DOHH2 (cell line): ENCODE measurements around the gene CSTA.

Experiments used
- H3F3A ChIP-seq: fragments of 200-600 bp; sonication (generic), shearing (Covaris generic); 2 replicates; pipeline ENCODE4 v1.6.0; 2016; ENCODE audit warnings: antibody characterized with exemption, mild to moderate bottlenecking; ENCODE audit not compliant: control insufficient read depth, insufficient read depth
- H3K27ac ChIP-seq: fragments of 200-600 bp; sonication (generic); 2 replicates; pipeline ENCODE4 v1.5.1; 2014; ENCODE audit warnings: low read depth, mild to moderate bottlenecking, low read length, moderate library complexity
- H3K27me3 ChIP-seq: fragments of 200-600 bp; sonication (generic); 2 replicates; pipeline ENCODE4 v1.6.1; 2014; ENCODE audit warnings: mild to moderate bottlenecking, low read length, mixed read lengths; ENCODE audit not compliant: control insufficient read depth
- H3K36me3 ChIP-seq: fragments of 200-600 bp; sonication (generic); 2 replicates; pipeline ENCODE4 v1.6.1; 2014; ENCODE audit warnings: mild to moderate bottlenecking, low read length, moderate library complexity, mixed read lengths; ENCODE audit not compliant: control insufficient read depth
- H3K4me1 ChIP-seq: fragments of 200-600 bp; sonication (generic); 2 replicates; pipeline ENCODE4 v1.6.1; 2014; ENCODE audit warnings: mild to moderate bottlenecking, low read length, mixed read lengths; ENCODE audit not compliant: control insufficient read depth
- H3K4me2 ChIP-seq: fragments of 200-600 bp; sonication (generic); 2 replicates; pipeline ENCODE4 v1.6.0; 2014; ENCODE audit warnings: mild to moderate bottlenecking, low read length, moderate library complexity
- H3K4me3 ChIP-seq: fragments of 200-600 bp; sonication (generic); 2 replicates; pipeline ENCODE4 v1.5.1; 2014; ENCODE audit warnings: mild to moderate bottlenecking, low read length, mixed read lengths
- H3K79me2 ChIP-seq: fragments of 200-600 bp; sonication (generic); 2 replicates; pipeline ENCODE4 v1.6.1; 2014; ENCODE audit warnings: mild to moderate bottlenecking, low read length, mixed read lengths; ENCODE audit not compliant: control insufficient read depth
- H3K9me2 ChIP-seq: fragments of 200-600 bp; sonication (generic); replicated peaks from 2 replicates; pipeline ENCODE4 v1.6.1; 2014; ENCODE audit warnings: mild to moderate bottlenecking, low read length, mixed read lengths; ENCODE audit not compliant: control insufficient read depth
- H3K9me3 ChIP-seq: fragments of 200-600 bp; sonication (generic); 2 replicates; pipeline ENCODE4 v1.6.1; 2014; ENCODE audit warnings: antibody characterized with exemption, low read length, mixed read lengths; ENCODE audit not compliant: control insufficient read depth, insufficient read depth
- H4K20me1 ChIP-seq: fragments of 200-600 bp; sonication (generic); 2 replicates; pipeline ENCODE4 v1.6.0; 2014; ENCODE audit warnings: low read depth, mild to moderate bottlenecking, antibody characterized with exemption, low read length, moderate library complexity; ENCODE audit not compliant: control insufficient read depth, insufficient read depth
- EZH2phosphoT487 ChIP-seq: fragments of 200-600 bp; sonication (generic); IDR thresholded peaks from 2 replicates; pipeline ENCODE4 v1.6.1; 2017; ENCODE audit warnings: borderline replicate concordance, mild to moderate bottlenecking, antibody characterized with exemption, low read length, moderate library complexity, mixed read lengths
- TF ChIP-seq, protein P1 (sequence below): fragments of 200-600 bp; sonication (generic); IDR thresholded peaks from one replicate; pipeline ENCODE4 v1.5.1; 2014; ENCODE audit warnings: antibody characterized with exemption, mild to moderate bottlenecking, low read depth, low read length; ENCODE audit not compliant: poor library complexity, severe bottlenecking

The CSTA gene

DNA sequence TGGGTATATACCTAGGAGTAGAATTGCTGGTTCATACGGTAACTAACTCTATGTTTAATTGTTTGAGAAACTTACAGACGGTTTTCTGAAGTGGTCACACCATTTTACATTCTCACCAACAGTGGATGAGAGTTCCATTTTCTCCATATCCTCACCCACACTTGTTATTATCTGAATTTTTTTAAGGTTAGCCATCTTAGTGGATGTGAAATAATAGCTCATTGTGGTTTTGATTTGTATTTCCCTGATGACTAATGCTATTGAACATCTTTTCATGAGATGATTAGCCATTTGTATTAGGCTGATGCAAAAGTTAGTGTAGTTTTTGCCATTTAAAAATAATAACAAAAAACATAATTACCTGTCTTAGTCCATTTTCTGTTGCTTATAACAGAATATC lies 18.6 kb downstream of the CSTA start:
- H3K9me2 ChIP-seq: no peaks in the 10 kb centered on the region
- H4K20me1 ChIP-seq: no peaks in the 10 kb centered on the region
- H3K27me3 ChIP-seq: no peaks in the 10 kb centered on the region
- H3F3A ChIP-seq: no peaks in the 10 kb centered on the region
- H3K27ac ChIP-seq: no peak overlapping the region
- no peak overlapping the region for H3K4me3 ChIP-seq
- no peaks in the 10 kb centered on the region; the same call in 1 of the 2 replicates for H3K9me3 ChIP-seq
- H3K4me2 ChIP-seq: no peak overlapping the region
- no peak for TF ChIP-seq EZH2phosphoT487
- TF ChIP-seq, protein P1, sequence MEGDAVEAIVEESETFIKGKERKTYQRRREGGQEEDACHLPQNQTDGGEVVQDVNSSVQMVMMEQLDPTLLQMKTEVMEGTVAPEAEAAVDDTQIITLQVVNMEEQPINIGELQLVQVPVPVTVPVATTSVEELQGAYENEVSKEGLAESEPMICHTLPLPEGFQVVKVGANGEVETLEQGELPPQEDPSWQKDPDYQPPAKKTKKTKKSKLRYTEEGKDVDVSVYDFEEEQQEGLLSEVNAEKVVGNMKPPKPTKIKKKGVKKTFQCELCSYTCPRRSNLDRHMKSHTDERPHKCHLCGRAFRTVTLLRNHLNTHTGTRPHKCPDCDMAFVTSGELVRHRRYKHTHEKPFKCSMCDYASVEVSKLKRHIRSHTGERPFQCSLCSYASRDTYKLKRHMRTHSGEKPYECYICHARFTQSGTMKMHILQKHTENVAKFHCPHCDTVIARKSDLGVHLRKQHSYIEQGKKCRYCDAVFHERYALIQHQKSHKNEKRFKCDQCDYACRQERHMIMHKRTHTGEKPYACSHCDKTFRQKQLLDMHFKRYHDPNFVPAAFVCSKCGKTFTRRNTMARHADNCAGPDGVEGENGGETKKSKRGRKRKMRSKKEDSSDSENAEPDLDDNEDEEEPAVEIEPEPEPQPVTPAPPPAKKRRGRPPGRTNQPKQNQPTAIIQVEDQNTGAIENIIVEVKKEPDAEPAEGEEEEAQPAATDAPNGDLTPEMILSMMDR: no peak
- H3K36me3 ChIP-seq: no peaks in the 10 kb centered on the region
- H3K4me1 ChIP-seq: no peaks in the 10 kb centered on the region
- no peaks in the 10 kb centered on the region for H3K79me2 ChIP-seq

DNA sequence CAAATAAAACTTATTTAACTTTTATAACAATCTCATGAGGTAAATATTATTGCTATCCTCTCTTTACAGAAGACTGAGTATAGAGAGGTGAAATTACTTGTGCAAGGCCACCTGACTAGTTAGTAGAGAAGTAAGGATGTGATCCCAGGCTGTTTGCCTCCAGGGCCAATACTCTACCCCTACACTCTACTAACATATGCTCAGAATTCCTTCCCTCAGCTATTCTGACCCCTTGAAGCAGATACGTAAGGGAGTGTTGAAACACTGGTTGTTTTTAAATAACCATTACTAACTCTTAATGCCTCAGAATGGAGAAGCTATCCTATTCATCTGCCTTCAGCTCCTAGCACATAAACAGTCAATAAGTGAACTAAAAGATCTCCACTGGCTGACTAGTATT lies 24.1 kb downstream of the CSTA start:
- no peaks in the 10 kb centered on the region for H3K36me3 ChIP-seq
- H3K79me2 ChIP-seq: no peaks in the 10 kb centered on the region
- H3K4me3 ChIP-seq: no peak overlapping the region
- no peak for TF ChIP-seq EZH2phosphoT487
- TF ChIP-seq, protein P1: no peak
- H4K20me1 ChIP-seq: no peaks in the 10 kb centered on the region
- no peak overlapping the region for H3K4me2 ChIP-seq
- H3K9me3 ChIP-seq: no peaks in the 10 kb centered on the region
- no peaks in the 10 kb centered on the region for H3F3A ChIP-seq
- no peaks in the 10 kb centered on the region for H3K4me1 ChIP-seq
- H3K9me2 ChIP-seq: no peaks in the 10 kb centered on the region
- no peak overlapping the region for H3K27ac ChIP-seq
- no peaks in the 10 kb centered on the region for H3K27me3 ChIP-seq

DNA sequence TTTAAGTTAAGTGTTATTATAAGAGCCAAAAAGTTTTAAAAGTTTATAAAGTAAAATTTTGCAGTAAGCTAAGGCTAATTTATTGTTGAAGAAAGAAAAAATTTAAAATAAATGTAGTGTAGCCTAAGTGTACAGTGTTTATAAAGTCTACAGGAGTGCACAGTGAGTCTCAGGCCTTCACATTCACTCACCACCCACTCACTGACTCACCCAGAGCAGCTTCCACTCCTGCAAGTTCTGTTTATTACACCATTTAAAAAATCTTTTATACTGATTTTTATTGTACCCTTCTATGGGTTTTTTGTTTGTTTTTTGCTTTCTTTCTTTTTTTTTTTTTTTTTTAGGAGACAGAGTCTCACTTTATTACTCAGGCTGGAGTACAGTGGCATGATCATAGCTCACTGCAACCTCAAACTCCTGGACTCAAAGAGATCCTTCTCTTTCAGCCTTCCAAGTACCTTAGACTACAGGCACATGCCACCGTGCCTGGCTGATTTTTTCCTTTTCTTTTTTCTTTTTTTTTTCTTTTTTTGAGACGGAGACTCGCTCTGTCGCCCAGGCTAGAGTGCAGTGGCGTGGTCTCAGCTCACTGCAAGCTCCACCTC lies 25.9 kb downstream of the CSTA start:
- Histone ChIP-seq H3K4me1 (no peaks in the 10 kb centered on the region), H4K20me1 (no peaks in the 10 kb centered on the region), H3K36me3 (no peaks in the 10 kb centered on the region), H3K79me2 (no peaks in the 10 kb centered on the region), H3K9me3 (no peaks in the 10 kb centered on the region), H3F3A (no peaks in the 10 kb centered on the region), H3K27me3 (no peaks in the 10 kb centered on the region), H3K27ac (no peak overlapping the region), H3K4me3 (no peak overlapping the region), H3K9me2 (no peaks in the 10 kb centered on the region), H3K4me2 (no peak overlapping the region)
- TF ChIP-seq, protein P1: no peak
- no peak for TF ChIP-seq EZH2phosphoT487
